Left cardiac atrium (tissue), 4 donors: ENCODE measurements around the gene TPMT. TPM values are rescaled to one million over a fixed set of nuclear protein-coding genes. Genes with fewer than 3 reads are reported as not detected.
"Not testable (repeated sequence)": the region's sequence is repeated elsewhere in the genome, so short reads cannot be mapped to it uniquely, and the experiment has no call there.

Source experiments
- ATAC-seq, 2 donors: fragments of 200-7000 bp; cut with Tn5 transposase; one replicate each; pipeline ENCODE4 v1.9.1; 2020; ENCODE audit warnings: mild to moderate bottlenecking in 2 of 2, moderate library complexity in 2 of 2
- DNase-seq: peaks from one replicate; pipeline ENCODE4 v3.0.0-alpha.2; 2020
- intact Hi-C, 2 donors: fragments of 100-400 bp; cut with DNase I; formaldehyde crosslinking; loops; one replicate each; pipeline versions ENCODE4 v1.14.1 to v1.15.1; 2022 to 2023
- total RNA-seq, 2 donors: library from RNA; stranded (reverse); fragmentation: NEBNext Ultra II Directional; extraction: Animal tissue kit (Norgen Biotek cat#: 25700); gene quantifications; one replicate each; pipeline ENCODE4 v1.2.1, GENCODE V29; 2021
- donor health status: DM: no; HTN: yes; CAD: no.
- donor health status: DM: no; HTN: yes; CAD: no; lungs with severe emphysema.
- donor health status: DM: yes; HTN: yes; CAD: no.
- donor health status: Dilated cardiomyopathy.

TPMT gene
- total RNA-seq, 2 donors from 2014 or later: 15.2 TPM

GRCh38 chr6:18161431-18161830, 6.6 kb upstream of the TPMT start:
- no peak for DNase-seq
- no peak for ATAC-seq
- intact Hi-C loops: no loop called here

DNA sequence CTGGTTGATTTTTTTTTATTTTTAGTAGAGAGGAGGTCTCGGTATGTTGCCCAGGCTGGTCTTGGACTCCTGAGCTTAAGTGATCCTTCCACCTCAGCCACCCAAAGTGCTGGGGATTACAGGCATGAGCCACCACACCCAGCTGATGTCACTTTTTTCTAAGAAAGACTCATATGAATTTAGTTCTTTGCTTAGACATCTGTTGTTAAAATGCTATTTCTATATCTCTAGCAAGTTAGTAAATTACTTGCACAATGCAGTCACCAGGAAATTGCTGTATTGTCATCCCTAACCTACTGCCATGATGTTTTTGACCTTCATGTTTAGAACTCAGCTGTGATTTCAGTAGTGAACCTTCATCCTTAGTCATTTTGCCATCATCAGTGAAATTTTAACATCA, 6.0 kb upstream of the TPMT start:
- no peak for ATAC-seq
- DNase-seq: no peak
- intact Hi-C loops: no loop called here

DNA sequence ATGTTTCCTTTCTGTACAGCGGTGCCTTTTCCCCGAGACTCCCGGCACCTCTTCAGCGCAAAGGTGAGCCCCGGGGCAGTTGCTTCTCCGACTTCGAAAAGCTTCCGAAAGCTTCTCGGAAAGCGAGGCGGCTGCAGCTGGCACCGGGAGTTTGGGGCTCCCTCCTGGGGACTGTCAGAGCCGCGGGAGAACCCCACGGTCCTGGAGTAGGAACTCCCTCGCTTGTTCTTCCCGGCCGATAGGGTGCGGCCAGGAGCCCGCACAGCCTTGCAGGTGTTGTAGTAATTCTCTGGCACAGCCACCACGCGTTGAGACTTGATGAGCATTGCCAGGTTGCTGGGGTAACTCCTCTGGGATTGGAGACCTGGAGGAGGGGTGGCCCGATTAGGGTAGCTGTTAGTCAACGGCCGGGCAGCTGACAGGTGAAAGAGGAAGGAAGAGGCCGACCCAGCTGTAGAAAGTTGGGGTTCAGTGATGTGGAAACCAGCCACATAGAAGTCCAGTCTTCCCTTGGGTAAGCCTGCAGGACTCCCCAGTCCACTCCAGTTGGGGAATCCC, 1.1 kb upstream of the TPMT start:
- peak; percentile 54 for DNase-seq
- ATAC-seq: peak; percentile 16 to 34
- intact Hi-C loops: no loop called here

GRCh38 chr6:18155150-18155863, 430 bp upstream of the TPMT start, which contains the start of gene KDM1B:
TSS of gene KDM1B (plus strand) at chr6:18155422. CDS start at chr6:18159896, 4,474 bp downstream.
- intact Hi-C loops: no loop called here
- peak; percentile 98 for DNase-seq
- peak; percentile 98 to 99 for ATAC-seq

DNA sequence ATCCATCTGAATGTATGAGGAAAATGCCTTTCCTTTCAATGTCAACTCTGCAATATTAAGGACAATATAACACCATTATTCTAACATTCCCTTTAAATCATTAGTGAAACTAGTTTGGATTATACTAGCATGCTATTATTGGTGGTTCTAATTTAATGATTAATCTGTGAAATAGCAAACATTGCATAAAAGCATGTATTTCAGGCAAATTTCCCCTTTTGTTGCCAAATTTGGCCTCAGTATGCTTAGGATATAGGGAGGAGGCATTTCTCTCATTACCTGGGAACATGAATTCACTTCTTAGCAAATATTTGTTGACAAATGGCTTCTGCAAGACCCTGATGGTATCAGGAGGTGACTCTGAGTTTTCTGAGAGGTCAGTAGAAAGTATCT, 1.6 kb downstream of the TPMT start:
- intact Hi-C loops: no loop called here
- ATAC-seq (no peak), DNase-seq (no peak)

DNA sequence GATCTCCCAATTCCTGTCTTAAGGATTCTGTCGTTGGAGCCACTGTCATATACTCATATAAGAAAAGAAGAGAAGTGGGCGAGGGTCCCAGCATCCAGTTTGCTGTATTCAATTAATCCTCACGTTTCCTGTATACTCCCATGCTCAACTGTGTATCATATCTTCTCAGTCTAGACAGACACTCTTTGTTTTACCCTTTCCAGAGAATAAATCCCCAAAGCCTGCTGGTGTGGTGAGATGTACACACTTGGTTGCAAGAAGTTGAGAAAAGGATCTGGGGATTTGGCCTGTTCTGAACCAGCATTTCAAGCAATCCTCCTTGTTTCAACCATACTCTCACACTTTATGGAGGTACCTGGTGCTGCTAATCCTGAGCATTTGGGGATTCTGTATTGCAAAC, 3.1 kb downstream of the TPMT start:
- intact Hi-C loops: no loop called here
- ATAC-seq (no peak), DNase-seq (no peak)

GRCh38 chr6:18151391-18151790, 3.5 kb downstream of the TPMT start:
- DNase-seq, intact Hi-C loops, ATAC-seq: not testable (repeated sequence)

DNA sequence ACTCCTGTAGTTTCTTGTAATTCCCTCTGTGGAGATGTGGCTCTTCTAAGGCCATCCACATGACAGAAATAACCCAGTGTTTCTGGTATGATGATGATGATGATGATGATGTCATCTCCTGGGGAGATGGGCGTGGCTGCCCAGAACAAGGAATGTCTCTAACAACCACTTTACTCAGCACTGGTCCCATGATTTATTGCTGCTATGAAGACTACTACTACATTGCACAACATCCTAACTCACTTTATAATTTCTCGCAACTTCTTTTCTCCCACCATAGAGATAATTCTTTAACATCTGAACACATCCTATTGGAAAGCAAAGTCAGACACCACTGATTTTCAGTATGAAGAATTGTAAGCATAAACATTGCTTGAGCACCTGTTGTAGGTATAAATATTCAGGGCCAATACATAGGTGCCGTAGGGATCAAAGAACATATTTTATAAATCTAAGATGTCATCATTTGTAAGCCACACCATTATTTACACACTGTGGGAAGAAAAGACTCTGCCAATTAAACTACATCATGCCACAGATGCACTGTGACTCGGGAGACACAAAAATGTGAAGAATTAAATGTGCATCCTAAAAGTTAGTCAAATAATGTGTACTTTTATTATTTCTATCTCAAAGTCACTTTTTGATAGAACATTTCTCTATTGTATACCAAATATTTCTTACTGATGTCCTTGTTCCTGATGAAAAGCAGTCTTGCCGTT, 6.4 kb downstream of the TPMT start:
- DNase-seq: no peak
- peak in 1 of 2 donors; percentile 34 for ATAC-seq
- intact Hi-C loops: no loop called here

DNA sequence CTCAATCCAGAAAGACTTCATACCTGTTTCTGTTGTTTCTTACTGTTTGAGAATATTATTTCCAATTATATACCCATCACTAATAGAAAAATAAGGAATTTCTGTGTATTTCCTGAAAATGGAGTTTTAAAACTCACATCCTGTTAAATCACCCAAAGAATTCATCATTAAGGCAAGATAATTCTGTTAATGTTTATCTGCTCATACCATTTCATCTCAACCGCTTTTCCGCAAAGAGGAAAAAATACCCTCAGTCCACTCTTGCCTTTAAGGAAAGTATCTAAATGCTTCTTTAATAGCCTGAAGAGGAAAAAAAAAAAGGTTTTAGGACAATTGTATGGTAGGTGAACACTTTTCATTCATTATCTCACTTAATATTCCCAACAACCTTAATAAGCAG, 7.3 kb downstream of the TPMT start:
- intact Hi-C loops: no loop called here
- DNase-seq (no peak), ATAC-seq (no peak)

GRCh38 chr6:18147160-18147559, 7.7 kb downstream of the TPMT start:
- DNase-seq (no peak), ATAC-seq (no peak)
- intact Hi-C loops: no loop called here

DNA sequence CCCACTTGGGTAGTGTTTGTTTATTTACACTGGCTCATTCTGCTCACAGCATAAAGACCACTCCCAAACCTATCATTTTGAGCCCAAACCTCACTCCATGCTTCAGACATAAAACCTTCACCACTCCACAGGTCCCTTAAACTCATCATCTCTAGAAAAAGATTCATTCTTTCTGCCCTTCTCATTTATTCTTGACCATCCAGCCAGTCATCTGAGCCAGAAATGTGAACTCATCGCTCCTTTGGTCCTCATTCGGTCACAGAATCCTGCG, 12.4 kb downstream of the TPMT start:
- ATAC-seq: no peak
- DNase-seq: no peak
- intact Hi-C loops: no loop called here

GRCh38 chr6:18141805-18142590, 12.9 kb downstream of the TPMT start:
- intact Hi-C loops: no loop called here
- DNase-seq: no peak
- ATAC-seq: no peak

DNA sequence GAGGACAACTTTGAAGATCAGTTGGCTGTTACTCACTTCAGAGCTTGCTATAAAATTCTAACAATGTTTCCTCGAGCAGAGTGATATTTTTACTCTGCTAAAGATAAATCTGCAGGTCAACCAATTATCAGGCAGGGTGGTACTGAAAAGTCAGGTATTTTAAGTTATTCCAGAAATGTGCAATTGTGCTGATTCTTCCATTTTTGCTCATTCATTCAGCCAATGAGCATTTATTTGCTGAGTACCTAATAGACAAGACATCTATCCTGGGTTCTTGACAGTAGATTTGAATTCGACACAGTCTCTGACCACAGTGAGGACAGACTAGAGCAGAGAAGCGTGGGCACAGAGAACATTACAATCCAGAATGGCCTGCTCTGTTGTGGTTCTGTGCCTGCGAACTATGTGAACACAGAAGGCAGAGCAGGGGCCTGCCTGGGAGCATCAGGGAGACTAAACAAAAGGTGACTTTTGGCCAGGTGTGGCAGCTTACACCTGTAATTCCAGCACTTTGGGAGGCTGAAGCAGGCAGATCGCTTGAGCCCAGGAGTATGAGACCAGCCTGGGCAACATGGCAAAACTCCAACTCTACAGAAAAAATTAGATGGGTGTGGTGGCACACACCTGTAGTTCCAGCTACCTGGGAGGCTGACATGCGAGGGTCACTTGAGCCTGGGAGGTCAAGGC, 14.8 kb downstream of the TPMT start:
- intact Hi-C loops: no loop called here
- ATAC-seq: no peak
- no peak for DNase-seq

- intact Hi-C loops: no loop called here
- ATAC-seq (no peak), DNase-seq (no peak)
Observed at GRCh38 chr6:18138906-18139305, 16.0 kb downstream of the TPMT start.

DNA sequence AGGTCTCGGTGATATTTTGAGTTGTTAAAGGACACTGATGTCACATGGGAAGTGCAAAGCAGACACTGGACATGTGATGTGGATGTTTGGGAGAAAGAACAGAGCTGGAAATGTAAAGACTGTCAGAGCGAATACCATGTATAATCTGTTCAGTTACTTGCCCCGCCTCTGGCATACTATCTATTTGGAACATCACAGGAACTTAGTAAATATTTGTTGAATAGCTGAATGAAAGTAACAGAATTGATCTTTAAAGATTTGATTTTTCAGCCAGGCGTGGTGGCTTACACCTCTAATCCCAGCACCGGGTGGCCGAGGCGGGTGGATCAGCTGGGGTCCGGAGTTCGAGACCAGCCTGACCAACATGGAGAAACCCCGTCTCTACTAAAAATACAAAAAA, 18.6 kb downstream of the TPMT start:
- intact Hi-C loops: no loop called here
- no peak for DNase-seq
- ATAC-seq: no peak

DNA sequence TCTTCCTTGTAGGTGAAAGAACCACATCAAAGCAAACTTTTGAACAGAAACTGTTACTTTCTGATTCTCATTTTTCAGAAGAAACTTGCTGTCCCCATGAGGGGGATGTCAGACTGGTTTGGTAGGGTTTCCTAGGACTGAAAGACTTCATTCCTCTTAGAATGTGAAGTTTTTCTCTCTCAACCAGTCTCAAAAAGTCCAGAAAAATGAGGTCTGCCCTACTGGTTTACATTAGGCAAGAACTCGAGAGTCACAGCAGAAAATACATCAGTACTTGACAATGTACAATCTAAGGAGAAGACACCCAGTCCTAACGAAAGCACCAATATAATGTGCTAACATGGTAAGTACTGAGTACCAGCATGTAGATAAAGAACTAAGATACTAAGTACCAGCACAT, 19.7 kb downstream of the TPMT start:
- intact Hi-C loops: no loop called here
- no peak for DNase-seq
- ATAC-seq: no peak

GRCh38 chr6:18132346-18132745, 22.5 kb downstream of the TPMT start:
- intact Hi-C loops: no loop called here
- no peak for ATAC-seq
- DNase-seq: no peak

DNA sequence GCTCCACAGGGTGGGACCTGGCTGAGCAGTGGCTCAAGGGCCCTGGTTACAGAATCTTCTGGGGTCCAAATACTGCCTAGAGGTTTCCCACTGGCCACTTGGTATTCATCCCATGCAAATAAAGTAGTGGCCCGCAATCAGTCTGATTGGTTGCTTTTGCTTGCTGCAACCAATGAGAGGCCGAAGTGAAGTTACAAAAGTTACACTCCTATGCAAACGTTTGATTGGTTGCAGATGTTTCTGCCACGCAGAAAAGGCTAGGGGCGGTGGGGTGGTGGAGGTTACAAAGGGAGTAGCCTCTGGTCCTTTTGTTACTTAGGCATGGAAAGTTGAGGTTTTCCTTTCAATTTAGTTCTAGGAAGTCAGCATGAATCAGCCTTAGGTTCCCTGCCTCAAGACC, 28.8 kb downstream of the TPMT start:
- intact Hi-C loops: loop anchor here in 1 of 2 donors (10.0 kb wide), 1 partner anchor 131 kb away; no protein-coding TSS in a partner anchor
- no peak for ATAC-seq
- DNase-seq: no peak
